CD4-positive, alpha-beta T cell treated with Interleukin-17A for 4 hours (primary cell): Measurements from ENCODE around the gene KCNJ16.

Source experiments
- DNase-seq: peaks from one replicate; pipeline ENCODE4 v3.0.0-alpha.2; 2020; ENCODE audit warnings: mixed read lengths

The KCNJ16 gene

GRCh38 chr17:70172923-70173322 is 97.9 kb downstream of the KCNJ16 start:
- no peak for DNase-seq

DNA sequence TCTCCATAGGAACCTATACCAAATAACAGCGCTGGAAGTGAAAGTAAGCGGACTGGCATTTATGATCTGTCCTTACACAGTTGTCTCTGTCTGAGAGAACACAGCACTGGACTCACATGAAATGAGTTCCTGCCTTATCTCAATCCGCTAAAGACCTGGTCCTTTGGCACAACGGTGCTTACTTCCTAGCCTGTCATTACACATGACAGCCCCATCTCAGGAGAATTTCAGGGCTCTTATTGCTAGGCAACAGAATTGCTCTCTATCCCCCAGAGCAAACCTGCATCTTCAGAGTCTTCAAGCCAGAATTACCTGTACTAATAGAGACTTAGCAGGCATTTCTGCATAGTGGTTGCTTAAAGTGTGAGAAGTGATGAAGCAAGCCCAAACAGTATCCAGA is 98.7 kb downstream of the KCNJ16 start:
- DNase-seq = no peak

DNA sequence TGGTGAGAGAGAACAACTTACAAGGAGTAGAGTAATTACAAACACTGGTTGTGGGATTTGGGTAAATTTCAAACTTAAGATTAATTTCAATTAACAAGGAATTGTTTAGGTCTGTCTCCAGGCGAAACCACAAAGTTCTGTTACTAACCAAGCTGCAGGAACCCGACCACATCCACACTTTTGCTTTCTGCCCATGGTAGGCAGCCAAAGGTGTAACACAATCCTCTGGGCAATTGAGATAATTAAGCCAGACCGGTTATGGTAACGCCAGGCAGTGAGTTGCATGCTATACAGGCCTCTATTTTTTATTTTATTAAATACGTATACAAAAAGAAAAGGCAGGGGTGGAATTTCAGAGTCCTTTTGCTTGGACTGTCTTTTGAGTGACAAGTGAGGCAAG is 106.4 kb downstream of the KCNJ16 start:
- no peak for DNase-seq

DNA sequence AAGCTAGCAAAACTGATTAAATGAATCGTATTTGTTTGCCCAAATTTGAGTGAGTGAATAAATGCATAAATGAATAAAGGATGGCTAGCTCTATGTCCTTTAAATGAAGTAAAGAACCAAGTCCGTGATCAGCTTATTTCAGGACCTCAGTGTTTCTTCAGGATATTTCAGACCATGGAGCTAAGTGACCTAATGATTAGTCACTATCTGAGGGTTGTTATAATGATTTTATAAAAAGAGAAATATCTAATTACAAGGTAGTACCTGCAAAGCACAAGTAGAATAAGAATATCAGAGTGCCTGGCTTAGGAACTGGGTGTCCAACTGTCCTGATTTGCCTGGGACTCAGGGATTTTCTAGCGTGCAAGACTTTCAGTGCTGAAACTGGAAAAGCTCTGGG is 106.8 kb downstream of the KCNJ16 start:
- no peak for DNase-seq

GRCh38 chr17:70183508-70183907 is 108.5 kb downstream of the KCNJ16 start:
- DNase-seq = no peak

DNA sequence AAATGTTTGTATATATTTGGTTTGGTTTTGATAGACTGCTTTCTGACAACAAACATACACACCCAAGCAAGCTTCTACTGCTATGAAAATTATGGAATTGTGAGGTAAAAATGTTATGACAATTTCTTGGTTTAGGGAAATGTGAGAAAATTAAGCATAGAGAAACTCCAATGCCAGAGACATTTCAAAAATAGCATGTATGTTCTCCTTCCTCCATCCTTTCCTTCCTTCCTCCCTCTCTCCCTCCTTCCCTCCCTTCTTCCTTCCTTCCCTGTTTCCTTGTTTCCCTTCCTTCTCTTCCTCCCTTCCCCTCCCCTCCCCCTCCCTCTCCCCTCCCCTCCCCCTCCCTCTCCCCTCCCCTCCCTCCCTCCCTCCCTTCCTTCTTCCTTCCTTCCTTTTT is 109.2 kb downstream of the KCNJ16 start:
- no peak for DNase-seq

- DNase-seq = no peak
Observed at GRCh38 chr17:70184770-70185169, 109.7 kb downstream of the KCNJ16 start.
